ENCODE data around the gene ATF7. TPM values are rescaled to one million over a fixed set of nuclear protein-coding genes. Genes with fewer than 3 reads are reported as not detected.

The ATF7 gene
- total RNA-seq, result 61.2 TPM
- long read RNA-seq, full-length matches to known transcripts, result 12 of 42 reads
- long read RNA-seq, partial matches to known transcripts, result 2 of 42 reads
- long read RNA-seq, other reads (novel, unspliced or antisense), result 28 of 42 reads

DNA sequence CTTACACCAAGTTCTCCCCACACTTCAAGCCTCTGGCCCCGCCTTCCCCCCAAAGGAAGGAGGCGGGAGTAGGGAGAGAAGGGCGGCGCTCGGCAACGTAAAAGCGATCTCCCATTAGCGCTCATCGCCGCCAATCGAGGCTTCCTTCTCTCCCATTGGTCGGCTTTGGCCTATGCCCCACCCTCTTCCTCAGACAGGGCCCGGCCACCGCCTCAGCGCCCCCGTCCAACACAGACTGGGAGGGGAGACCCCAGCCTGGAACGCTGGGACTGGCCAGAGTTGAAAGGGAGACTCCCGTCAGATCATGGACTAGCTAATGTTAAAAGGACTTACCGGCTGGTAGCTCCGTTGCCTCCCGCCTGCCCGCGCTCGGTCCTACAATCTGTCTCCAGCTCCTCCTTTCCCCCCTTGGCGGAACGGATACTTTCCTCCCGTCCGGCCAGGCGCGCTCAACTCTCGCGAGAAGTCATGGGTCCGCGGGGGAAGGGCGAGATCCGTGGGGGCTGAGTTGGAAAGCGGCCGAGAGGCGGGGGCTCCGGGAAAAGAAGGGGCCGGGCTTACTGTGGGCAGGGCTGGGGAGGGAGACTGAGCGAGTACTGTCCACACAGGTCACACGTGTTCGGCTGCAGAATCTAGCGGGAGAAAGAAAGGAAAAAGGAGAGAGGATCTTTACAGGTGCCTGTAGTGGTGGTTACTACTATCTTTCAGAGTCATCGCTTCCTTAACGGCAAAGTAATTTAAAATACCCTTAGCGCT, at the start of gene ATF7:
TSS of gene ATF7 (minus strand) at position 437 of the 756 bp plus-strand sequence. CDS start 25,382 bp downstream, outside the sequence.
- no peaks in the 10 kb centered on the region for H3K36me3 ChIP-seq
- ATAC-seq, result peak; percentile 99
- H3K4me3 ChIP-seq, result peak within 1 kb of the TSS; percentile 67
- no peaks in the 10 kb centered on the region for H3K27me3 ChIP-seq (ENCODE audit: low read depth)
- peak; percentile 97 for DNase-seq
- TF ChIP-seq, protein P1, sequence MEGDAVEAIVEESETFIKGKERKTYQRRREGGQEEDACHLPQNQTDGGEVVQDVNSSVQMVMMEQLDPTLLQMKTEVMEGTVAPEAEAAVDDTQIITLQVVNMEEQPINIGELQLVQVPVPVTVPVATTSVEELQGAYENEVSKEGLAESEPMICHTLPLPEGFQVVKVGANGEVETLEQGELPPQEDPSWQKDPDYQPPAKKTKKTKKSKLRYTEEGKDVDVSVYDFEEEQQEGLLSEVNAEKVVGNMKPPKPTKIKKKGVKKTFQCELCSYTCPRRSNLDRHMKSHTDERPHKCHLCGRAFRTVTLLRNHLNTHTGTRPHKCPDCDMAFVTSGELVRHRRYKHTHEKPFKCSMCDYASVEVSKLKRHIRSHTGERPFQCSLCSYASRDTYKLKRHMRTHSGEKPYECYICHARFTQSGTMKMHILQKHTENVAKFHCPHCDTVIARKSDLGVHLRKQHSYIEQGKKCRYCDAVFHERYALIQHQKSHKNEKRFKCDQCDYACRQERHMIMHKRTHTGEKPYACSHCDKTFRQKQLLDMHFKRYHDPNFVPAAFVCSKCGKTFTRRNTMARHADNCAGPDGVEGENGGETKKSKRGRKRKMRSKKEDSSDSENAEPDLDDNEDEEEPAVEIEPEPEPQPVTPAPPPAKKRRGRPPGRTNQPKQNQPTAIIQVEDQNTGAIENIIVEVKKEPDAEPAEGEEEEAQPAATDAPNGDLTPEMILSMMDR (IDR thresholded peaks at IDR 0.05), result no peak
- peaks cover 41% of the 10 kb centered on the region for H3K4me1 ChIP-seq
- peak within 1 kb of the TSS; percentile 91 for H3K27ac ChIP-seq
- no peaks in the 10 kb centered on the region for H3K9me3 ChIP-seq
- intact Hi-C loops (cut with DNase I), result no loop called here

DNA sequence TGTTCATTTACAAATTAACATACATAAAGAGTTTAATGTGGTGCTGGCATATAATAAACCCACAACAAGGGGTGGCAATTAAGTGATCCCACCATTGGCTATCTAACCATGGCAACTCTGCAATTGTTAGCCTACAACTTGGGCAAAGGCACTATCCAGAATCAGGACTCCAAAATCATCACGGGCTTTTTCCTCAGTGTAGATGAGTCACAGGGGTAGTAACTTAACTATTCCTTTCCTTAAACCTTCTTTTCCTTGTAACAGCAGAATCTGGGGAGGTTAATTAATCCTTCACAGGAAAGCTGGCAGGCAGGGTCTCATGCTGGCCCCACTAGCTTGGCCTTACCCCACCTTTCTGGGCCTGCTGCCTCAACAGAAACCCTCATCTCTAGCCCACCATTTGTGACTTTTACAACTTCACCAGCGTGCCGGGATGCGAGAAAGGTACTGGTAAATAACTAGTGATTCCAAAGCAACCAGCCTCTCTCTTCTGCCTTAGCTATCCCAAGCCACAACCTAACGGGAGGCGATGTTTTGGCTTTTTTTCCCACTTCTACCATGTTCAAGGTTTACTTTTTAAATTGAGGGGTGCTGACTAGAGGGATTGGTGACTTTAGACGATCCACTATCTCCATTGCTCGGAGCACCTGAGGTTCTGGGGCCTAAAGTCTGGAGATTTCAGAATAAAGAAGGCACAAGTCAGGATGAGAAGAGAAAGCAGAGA, 49.0 kb upstream of the ATF7 start:
- peaks cover 42% of the 10 kb centered on the region for H3K4me1 ChIP-seq
- DNase-seq, result no peak

DNA sequence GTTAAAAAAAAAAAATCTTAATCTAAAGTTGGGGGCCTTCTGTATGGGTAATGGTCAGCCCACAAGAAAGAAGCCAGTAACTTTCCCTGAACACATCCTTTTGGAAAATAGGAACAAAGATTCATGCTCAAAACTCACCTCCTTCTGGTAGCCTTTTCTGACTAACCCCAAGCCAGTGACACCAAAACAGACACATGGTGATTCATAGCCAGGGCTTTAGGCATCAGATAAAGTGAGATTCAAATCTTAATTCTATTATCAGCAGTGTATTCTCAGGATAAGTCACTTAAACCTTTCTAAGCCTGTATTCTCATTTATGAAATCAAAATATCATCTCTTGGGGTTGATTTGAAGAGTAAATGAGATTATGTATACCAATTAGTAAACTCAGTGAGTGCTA, 44.8 kb upstream of the ATF7 start:
- no peak overlapping the region for H3K4me3 ChIP-seq
- TF ChIP-seq, protein P1 (IDR thresholded peaks at IDR 0.05), result no peak
- peaks cover 77% of the 10 kb centered on the region for H3K36me3 ChIP-seq
- peaks cover 29% of the 10 kb centered on the region for H3K4me1 ChIP-seq
- DNase-seq (no peak), ATAC-seq (no peak)
- no peak overlapping the region for H3K27ac ChIP-seq
- H3K9me3 ChIP-seq, result no peaks in the 10 kb centered on the region
- intact Hi-C loops (cut with DNase I), result no loop called here
- H3K27me3 ChIP-seq (ENCODE audit: low read depth), result no peaks in the 10 kb centered on the region

More for the DNA sequence above, 49.0 kb upstream of the ATF7 start:
- TF ChIP-seq, protein P1 (IDR thresholded peaks at IDR 0.05), result no peak
- no peaks in the 10 kb centered on the region for H3K27me3 ChIP-seq (ENCODE audit: low read depth)
- peaks cover 35% of the 10 kb centered on the region for H3K36me3 ChIP-seq
- no peak for ATAC-seq
- H3K4me3 ChIP-seq, result peak overlapping the region; percentile 96
- H3K27ac ChIP-seq, result peak overlapping the region; percentile 91
- no peaks in the 10 kb centered on the region for H3K9me3 ChIP-seq
- intact Hi-C loops (cut with DNase I), result no loop called here

GRCh38 chr12:53670308-53670707, 44.1 kb upstream of the ATF7 start:
- DNase-seq (no peak), ATAC-seq (no peak)
- H3K27me3 ChIP-seq (ENCODE audit: low read depth), result no peaks in the 10 kb centered on the region
- H3K4me1 ChIP-seq, result peaks cover 28% of the 10 kb centered on the region
- no peak overlapping the region for H3K4me3 ChIP-seq
- intact Hi-C loops (cut with DNase I), result no loop called here
- no peak overlapping the region for H3K27ac ChIP-seq
- H3K36me3 ChIP-seq, result peaks cover 84% of the 10 kb centered on the region
- no peaks in the 10 kb centered on the region for H3K9me3 ChIP-seq
- TF ChIP-seq, protein P1 (IDR thresholded peaks at IDR 0.05), result no peak

DNA sequence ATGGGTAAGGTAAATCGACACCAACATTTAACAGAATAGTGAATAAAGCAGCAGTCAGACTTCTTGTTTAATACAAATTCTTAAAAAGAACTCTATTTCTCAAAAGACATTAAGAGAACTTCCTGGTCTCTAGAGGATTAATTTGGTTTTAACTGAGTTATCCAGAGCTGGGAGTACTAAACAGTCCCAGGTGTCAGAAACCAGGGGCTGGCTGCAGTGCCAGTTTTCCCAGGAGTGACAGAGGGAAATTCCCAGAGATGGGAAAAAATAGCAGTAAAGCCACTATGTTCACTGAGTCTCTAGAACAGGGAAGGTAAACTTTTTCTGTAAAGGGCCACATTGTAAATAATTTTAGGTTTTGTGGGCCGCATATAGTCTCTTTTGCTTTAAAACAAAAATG, 40.9 kb upstream of the ATF7 start:
- no peaks in the 10 kb centered on the region for H3K27me3 ChIP-seq (ENCODE audit: low read depth)
- DNase-seq, result no peak
- no peak overlapping the region for H3K27ac ChIP-seq
- TF ChIP-seq, protein P1 (IDR thresholded peaks at IDR 0.05), result no peak
- H3K4me1 ChIP-seq, result peaks cover 12% of the 10 kb centered on the region
- H3K4me3 ChIP-seq, result no peak overlapping the region
- H3K9me3 ChIP-seq, result no peaks in the 10 kb centered on the region
- peaks cover 93% of the 10 kb centered on the region for H3K36me3 ChIP-seq
- ATAC-seq, result no peak
- intact Hi-C loops (cut with DNase I), result no loop called here
